NCI-H82 treated with DMSO at 0.1 percent for 48 hours (cell line): Measurements from ENCODE around the gene ARHGEF16.

Experiments used
- DNase-seq: peaks from one replicate; lab custom pipeline; 2025; ENCODE audit not compliant: unreplicated experiment; lab: John Stamatoyannopoulos, UW

Gene ARHGEF16

DNA sequence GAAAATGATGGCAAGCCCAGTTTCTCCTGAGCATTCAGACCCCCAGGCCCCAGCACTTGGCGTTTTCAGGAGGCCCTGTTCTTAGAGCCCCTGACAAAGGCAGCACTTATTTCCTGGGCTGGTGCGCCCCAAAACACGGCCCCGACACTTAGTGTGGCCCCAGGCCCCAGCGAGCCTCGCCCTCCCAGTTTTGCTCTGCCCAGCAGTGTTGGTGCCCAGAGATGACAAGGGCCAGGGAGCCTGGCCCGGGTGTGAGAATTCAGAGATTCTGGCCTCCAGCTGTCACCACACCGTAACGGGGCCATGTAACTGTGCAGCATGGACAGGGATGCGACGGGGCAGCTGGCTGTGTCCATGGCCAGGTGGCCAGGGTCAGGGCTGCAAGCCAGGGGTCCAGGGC lies 18.0 kb upstream of the ARHGEF16 start:
- DNase-seq, result no peak

DNA sequence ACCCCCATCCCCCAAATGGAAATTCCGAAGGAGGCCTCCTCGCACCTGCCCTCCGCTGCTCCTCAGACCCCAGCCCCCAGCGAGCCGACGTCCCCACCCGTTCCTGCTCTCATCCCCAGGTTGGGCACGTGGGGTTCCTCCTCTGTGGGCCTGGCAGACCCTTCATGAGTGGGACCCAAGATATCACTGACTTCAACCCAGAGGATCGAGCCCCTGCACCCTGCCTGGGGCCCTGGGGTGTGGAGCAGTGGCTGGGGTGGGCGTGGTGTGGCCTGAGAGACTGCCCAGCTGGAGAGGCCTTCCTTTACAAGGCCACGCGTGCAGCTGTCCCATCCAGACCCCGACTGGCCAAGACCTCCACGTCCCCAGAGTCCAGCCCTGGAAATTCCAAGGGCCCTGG lies 17.6 kb upstream of the ARHGEF16 start:
- DNase-seq, result no peak

DNA sequence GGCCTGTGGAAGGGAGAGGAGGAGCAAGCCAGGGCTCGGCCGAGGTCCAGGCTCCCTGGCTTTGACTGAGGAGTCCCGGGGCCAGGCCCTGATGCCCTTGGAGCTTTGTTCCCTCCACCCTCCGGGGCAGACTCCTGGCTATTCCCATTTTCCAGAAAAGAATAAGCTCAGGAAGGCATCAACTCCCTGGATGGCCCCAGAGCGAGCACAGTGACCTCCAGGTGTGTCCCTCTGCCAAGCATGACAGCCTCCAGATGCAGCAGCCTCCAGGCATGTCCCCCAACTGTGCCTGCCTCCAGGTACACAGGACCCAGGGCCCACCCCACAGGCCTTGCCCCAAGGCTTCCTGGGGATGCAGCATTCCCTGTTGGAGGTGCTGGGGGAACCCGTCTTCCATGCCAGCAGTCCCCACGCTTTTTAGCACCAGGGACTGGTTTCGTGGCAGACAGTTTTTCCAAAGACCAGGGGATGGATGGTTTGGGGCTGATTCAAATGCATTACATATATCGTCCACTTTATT lies 15.7 kb upstream of the ARHGEF16 start:
- no peak for DNase-seq

DNA sequence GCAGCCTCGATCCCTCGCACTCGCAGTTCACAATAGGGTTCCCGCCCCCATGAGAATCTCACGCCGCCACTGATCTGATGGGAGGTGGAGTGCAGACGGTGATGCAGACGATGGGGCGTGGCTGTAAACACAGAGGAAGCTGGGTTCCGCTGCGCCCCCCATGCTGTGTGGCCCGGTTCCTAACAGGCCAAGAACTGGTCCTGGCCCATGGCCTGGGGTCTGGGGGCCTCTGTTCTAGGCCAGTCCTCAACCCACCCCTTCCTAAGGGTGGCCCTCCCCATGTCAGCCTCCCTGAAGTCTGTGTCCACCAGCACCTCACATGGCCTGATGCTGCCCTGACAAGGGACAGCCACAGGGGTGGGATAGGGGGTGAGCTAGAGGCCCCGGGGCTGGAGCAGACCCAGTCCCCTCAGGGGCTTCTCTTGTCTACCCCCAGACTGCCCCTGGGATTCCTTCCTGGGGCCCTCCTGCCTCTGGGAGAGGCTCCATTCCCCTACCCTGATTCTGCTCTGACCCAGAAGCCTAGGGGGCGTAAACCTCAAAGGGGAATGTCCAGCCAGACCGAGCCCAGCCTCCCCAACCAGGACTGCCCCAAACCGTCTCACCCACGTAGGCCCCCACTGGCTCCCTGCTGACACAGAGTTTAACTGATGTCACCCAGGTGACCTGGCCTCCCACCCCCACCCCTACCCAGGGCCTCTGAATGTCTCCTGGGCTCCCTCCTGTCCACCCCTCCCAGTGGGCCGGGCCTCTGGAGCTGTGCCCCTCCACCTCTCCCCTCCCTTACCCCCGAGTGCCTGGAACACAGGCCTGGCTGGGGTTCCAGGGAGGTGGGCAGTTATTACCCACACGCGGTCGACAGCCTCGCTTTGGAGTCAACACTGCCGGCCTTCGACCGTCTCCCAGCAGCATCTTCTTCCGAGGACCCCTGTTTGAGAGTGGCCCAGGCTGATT lies 14.8 kb upstream of the ARHGEF16 start:
- no peak for DNase-seq

DNA sequence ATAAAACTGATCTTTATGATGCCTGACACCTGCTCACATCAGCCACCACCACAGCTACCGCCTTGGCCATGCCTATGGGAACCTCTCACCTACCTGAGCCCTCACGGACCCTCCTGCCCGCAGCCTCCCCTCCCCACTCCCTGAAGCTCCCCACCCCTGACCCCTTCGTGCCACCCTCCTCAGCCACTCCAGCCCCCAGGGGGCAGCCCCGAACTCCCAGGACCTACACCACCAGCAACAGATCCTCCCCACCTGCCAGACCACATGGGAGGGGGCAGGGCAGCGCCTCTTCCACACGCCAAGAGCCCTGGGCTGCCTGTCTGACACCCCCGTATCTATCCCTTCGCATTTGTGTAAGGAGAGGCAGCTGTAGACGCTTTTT lies 14.2 kb upstream of the ARHGEF16 start:
- DNase-seq, result no peak

DNA sequence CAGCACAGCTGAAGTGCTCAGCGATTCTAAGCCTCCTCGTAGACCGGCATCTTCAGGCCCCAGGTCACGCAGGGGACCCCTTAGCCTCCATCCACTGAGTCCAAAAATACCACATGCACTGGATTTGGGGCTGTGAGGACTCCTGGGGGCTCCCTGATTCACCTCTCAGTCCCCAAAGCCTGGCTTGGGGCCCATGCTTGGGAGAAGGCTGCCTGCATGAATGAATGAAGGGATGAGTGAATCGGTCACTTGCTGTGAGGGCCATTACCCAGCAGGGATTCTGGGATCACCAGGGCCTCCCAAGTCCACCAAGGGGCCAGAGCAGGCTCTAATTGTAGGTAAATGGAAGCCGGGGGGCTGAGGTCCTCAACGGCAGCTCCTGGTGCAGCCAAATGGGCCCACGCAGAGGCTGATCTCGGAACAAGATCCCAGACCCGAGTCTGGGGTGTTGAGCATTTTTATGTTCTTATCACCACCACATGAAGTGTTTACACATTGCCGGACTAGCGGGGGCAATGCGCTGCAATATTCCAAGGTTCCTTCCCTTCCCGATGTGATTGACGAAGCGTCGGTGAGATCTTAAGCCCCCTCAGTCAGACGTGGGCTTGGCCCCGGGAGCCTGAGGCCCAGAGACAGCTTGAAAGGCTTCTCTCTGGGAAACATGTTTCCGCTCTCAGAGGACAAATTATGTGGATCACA lies 13.6 kb upstream of the ARHGEF16 start:
- DNase-seq, result no peak

DNA sequence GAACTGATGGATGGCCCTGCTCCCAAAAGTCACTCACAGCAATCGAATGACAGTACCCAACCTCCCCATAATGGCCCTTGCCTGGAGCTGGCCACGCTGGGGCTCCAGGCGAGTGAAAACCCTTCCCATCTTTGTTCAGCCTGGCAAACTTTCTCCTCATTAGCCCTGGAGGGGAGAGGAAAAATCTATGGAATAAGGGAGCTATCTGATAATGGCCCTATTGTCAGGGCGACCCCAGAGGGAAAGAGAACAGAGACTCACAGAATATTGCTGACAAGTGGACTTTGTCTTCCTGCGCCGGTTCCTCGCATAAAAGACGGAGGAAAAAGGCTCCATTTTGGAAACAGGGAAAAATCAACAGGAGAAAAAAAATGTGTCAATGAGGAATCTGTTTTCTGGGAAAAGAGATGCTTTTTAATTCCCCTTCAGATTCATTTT lies 13.0 kb upstream of the ARHGEF16 start:
- no peak for DNase-seq

DNA sequence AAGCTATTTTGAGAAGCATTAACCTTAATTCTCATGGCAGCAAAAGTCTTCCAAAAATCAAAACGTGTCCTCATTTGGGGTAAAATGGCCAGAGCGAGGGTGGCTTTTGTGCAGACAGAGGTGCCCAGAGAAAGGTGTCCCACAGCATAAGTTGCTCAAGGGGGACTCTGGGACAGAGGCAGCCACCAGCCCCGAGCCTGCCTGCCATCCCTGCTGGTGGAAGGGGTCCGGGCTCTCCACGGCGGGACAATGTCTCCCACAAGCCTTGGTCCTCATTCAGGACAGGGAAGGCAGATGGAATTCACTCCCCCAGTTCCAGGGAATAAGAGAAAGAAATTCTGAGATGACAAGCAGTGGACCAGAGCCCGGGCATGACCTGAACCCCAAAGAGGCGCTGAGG lies 12.6 kb upstream of the ARHGEF16 start:
- no peak for DNase-seq

DNA sequence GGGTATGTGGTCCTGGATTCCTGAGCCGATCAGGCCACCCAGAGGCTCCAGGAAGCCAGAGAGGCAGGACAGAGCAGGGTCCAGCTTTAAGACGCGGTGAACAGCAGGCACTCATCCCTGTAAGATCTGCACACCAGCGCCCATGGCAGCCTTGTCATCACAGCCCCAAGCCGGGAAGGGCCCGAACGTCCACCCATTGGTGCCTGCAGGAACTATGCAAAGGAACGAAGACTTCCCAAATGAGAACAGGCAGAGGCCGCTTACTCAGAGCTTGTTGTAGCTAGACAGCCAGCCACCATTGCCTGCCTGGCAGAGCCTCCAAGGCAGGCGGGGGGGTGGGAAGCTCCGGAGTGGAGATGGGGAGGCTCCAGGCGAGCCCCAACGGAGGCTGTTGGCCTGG lies 12.1 kb upstream of the ARHGEF16 start:
- DNase-seq, result no peak

DNA sequence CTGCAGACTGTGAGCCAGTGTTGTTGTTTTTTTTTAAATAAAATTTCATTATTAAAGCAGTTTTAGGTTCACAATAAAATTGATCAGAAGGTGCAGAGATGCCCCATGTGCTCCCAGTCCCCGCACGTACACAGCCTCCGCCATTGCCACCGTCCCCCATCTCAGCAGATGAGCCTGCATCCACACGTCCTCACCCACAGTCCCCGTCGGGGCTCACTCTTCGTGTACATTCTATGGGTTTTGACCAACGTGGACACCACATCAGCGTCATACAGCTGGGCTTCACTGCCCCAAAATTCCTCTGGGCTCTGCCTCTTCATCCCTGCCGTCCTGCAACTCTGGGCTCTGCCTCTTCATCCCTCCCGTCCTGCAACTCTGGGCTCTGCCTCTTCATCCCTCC lies 11.6 kb upstream of the ARHGEF16 start:
- no peak for DNase-seq

DNA sequence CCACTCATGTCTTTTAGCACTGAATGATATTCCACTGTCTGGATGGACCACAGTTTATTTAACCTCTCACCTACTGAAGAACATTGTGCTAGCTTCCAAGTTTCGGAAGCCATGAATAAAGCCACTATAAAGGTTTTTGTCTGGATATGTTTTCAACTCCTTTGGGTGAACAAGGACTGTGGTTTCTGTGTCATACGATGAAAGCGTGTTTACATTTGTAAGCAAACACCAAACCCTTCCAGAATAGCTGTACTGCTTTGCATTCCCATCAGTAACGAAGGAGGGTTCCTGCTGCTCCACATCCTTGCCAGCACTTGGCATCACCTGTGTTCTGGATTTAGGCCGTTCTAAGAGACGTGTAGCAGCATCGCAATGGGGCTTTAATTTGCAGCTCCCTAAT lies 10.7 kb upstream of the ARHGEF16 start:
- DNase-seq, result no peak

DNA sequence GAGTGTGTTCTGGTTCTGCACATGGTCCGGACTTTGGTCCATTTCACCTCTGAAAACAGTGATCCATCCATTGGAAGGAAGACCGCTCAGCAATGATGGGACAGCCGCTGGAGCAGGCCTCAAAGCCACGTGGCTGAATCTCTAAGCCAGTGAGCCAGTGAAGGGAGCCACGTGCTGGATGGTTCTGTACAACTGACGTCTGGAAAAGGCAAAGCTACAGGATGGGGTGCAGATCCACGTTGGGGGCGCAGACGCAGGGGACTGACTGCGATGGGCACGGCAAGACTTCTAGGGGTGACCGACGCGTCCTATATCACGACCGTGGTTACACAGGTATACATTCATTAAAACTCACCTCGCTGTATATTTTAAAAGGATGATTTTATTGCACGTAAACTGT lies 10.2 kb upstream of the ARHGEF16 start:
- no peak for DNase-seq

DNA sequence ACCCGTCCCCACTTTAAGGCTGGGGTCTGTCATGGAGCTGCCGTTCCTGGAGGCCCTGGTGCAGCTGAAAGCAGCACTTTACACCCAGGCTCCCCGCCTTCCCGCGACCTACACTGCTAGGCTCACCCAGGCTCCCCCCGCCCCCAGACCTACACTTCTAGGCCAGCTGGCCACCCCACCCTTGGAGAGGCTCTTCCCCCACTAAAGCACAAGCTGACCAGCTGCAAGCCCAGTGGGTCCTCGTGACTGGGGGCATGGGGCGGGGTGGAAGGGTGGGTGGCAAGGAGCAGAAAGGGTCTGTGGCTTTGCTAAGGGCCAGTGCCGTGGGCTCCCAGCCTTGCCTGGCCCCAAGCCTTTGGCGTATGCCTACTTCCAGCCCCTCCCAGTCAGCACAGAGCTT lies 9.7 kb upstream of the ARHGEF16 start:
- no peak for DNase-seq

DNA sequence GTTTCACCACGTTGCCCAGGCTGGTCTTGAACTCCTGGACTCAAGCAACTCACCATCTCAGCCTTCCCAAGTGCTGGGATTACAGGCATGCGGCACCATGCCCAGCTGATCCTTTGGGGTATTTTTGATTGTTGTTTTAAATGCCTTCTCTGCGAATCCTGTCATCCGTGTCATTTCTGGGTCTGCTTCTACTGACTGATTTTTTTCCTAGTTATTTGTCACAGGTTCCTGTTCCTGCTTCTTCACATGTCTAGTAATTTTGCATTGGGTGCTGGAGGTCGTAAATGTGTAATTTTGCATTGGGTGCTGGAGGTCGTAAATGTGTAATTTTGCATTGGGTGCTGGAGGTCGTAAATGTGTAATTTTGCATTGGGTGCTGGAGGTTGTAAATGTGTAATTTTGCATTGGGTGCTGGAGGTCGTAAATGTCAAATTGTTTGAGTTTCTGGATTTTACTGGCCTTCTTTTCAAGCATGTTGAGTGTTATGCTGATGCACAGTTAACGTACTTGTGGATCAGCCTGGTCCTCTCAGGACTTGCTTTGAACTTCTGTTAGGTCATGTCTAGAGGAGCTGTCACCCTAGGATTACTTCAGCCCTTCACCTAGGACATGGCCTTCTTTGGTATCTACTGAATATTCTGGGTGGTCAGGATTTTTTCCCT lies 4.1 kb upstream of the ARHGEF16 start:
- no peak for DNase-seq

DNA sequence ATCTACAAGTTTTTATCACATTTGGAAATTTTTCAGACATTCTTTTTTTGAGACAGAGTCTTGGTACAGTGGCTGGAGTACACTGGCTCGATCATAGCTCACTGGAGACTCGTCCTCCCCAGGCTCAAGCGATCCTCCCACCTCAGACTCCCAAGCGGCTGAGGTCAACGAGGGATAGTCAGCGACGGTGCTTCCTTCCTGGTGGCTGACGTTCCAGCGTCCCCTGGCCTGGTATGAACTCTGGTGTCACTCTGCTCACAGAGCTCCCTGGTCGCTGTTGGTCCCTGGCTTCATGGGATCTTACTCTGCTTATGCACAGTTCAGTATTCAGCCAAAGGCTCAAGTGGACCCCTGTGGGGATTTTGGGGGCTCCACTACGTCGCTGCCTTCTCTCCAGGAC lies 3.5 kb upstream of the ARHGEF16 start:
- DNase-seq, result no peak

DNA sequence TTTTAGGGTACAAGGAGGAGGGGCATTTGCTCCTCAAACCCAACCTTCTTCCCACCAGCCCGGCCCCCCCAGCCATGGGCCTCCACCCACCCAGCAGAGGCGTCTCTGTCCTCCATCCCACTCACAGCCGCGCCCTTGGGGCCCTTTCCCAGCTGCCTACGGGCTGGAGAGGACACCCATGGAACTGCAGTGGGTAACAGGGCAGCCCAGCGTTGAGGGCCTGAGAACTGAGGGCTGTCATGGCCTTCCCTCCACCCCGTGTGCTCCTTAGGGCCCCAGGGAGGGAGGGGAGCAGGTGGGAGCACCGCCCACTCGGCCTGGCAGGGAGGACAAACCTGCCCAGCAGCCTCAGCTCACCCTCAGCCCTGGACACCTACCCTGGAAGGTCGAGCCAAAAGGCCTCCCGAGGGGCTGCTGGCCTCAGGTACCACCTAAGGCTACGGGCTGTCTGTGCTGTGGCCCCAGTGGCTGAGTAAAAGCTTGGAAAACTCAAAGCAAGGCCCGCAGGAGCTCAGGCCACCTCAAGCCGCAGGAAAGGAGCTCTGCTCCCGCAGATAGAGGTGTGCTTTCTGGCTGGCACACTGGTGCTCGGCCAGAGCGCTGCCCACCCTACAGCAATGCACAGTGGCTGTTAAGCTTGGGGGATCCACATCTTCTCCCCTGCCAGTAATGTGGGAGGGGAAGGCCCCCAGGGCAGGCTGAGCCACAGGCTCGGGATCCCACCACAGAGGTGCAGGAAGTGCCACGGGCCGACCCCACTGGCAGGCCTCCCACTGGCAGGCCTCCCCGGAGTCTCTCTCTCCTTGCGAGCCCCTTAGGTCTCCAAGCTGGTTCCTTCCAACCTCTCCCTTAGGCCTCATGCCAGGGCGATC lies 2.2 kb upstream of the ARHGEF16 start:
- no peak for DNase-seq

DNA sequence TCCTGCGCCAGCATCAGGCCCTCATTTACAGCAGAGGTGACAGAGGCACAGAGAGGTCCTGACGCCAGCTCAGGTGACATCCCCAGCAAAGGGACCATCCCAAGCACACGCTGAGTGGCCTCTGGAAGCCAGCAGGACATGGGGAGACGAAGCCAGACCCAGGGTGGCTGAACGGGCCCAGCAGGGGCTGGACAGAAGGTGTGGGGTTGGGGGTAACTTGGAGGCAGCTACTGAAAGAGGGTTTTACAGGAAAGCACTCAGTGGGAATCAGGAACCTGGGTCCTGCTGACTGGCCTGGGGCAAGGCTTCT lies 1.6 kb upstream of the ARHGEF16 start:
- no peak for DNase-seq

DNA sequence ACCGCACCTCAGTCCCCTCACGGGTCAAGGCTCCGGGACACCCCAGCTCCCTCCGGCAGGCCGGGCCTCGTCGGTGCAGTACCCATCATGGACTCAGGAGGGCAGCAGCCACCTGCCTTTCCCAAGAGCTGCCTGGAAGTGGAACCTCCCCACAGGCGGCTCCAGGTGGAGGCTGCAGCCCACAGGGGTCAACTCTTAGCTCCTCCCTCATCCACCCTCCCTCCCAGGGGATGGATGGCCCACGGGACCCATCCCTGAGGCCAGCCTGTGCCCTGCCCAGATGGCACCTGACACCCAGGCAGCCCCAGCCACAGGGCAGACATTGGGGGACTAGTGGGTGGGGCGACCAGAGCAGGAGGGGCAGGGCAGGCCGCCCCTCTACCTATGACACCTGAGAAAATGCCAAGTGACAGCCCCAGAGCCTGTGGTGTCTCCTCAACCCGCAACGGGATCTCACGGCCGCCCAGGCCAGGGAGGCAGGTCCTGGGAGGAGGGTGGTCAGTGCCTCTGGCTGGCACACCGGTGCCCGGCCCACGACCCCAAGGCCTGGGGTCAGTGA lies 1.2 kb upstream of the ARHGEF16 start:
- DNase-seq, result no peak

DNA sequence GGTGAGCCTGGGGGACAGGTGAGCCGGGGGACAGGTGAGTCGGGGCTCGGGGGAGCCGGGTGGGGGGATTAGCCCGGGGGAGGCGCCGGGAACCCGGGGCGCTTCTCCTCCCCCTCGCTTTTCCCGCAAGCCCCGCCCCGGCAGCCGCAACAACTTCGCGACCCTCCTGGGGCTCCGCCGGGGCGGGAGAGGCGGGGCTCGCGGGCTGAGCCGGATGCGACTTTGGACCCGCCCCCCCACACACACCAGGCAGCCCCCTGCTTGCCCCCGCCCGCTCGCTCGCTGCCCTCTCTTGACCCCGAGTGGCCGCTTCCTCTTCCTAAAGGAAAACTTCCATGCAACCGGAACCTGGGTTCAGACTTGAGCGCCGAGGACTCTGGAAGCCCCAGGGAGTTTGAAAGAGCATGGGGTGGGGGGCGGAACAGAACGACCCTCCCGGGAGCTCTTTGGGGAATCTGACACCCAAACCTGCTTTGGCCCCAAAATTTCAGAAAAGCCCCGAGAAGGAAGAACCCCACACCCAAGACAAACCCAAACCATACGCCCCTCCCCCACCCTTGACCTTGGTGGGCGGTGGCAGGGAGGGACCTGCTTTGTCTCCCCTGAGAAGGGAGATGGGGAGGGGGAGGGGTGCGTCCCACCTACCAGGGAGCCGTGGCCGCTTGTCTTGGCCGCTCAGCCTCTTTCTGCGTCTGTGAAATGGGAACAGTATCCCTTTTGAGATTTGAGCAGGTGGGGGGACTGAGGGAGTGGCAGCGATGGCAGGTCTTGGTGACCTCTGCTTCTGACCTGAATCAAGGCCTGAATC lies 550 bp downstream of the ARHGEF16 start:
- no peak for DNase-seq
